ENCODE data around the gene TMEM82. TPM values are rescaled to one million over a fixed set of nuclear protein-coding genes. Genes with fewer than 3 reads are reported as not detected.

The TMEM82 gene
- total RNA-seq, 4 donors from 2014 or later: 1.8 to 30.3 (median 19.2) TPM

GRCh38 chr1:15764269-15764764, 22.0 kb downstream of the TMEM82 start:
- H3K36me3 ChIP-seq: peaks cover 0 to 15% (median 5%) of the 10 kb centered on the region in 4 donors
- intact Hi-C loops (cut with DNase I; ENCODE audit: low total_unique reads): no loop called here
- no peak overlapping the region for H3K4me3 ChIP-seq
- TF ChIP-seq, protein P1, sequence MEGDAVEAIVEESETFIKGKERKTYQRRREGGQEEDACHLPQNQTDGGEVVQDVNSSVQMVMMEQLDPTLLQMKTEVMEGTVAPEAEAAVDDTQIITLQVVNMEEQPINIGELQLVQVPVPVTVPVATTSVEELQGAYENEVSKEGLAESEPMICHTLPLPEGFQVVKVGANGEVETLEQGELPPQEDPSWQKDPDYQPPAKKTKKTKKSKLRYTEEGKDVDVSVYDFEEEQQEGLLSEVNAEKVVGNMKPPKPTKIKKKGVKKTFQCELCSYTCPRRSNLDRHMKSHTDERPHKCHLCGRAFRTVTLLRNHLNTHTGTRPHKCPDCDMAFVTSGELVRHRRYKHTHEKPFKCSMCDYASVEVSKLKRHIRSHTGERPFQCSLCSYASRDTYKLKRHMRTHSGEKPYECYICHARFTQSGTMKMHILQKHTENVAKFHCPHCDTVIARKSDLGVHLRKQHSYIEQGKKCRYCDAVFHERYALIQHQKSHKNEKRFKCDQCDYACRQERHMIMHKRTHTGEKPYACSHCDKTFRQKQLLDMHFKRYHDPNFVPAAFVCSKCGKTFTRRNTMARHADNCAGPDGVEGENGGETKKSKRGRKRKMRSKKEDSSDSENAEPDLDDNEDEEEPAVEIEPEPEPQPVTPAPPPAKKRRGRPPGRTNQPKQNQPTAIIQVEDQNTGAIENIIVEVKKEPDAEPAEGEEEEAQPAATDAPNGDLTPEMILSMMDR (IDR thresholded peaks at IDR 0.05): no peak
- TF ChIP-seq POLR2AphosphoS5 (IDR thresholded peaks at IDR 0.05): peak; percentile 24 to 81 (median 68)
- peaks cover 4% of the 10 kb centered on the region for H3K27me3 ChIP-seq
- peak overlapping the region; percentile 80 to 83 (median 82) for H3K27ac ChIP-seq
- H3K9me3 ChIP-seq: no peaks in the 10 kb centered on the region
- DNase-seq: peak; percentile 88
- WGBS, 2 donors (ENCODE audit: low coverage in 1 of 2): 43 to 60% methylated on average over 3 to 7 of the region's 10 CpGs
- in situ Hi-C loops (cut with MboI; ENCODE audit: low pct_ligation_motif_present in 1 of 4, low pct_unique_long_range_greater_than_20kb in 1 of 4, low sequenced_read_pairs in 3 of 4): no loop called here
- H3K4me1 ChIP-seq: peaks cover 13 to 57% (median 32%) of the 10 kb centered on the region in 4 donors

GRCh38 chr1:15764890-15765289, 22.6 kb downstream of the TMEM82 start:
- TF ChIP-seq POLR2AphosphoS5 (IDR thresholded peaks at IDR 0.05): no peak
- TF ChIP-seq, protein P1 (IDR thresholded peaks at IDR 0.05): no peak
- TF ChIP-seq POLR2A (IDR thresholded peaks at IDR 0.05): no peak
- TF ChIP-seq EP300 (IDR thresholded peaks at IDR 0.05; ENCODE audit: low read depth): no peak
- in situ Hi-C loops (cut with MboI; ENCODE audit: low pct_ligation_motif_present in 1 of 4, low pct_unique_long_range_greater_than_20kb in 1 of 4, low sequenced_read_pairs in 3 of 4): no loop called here
- intact Hi-C loops (cut with DNase I; ENCODE audit: low total_unique reads): no loop called here
- Histone ChIP-seq H3K27me3 (no peaks in the 10 kb centered on the region), H3K36me3 (peaks cover 0 to 17% (median 7%) of the 10 kb centered on the region in 4 donors), H3K4me3 (no peak overlapping the region), H3K27ac (peak overlapping the region; percentile 80 to 83 (median 82)), H3K9me3 (no peaks in the 10 kb centered on the region), H3K4me1 (peaks cover 13 to 51% (median 27%) of the 10 kb centered on the region in 4 donors)
- no peak for DNase-seq
- WGBS, 2 donors (ENCODE audit: low coverage in 1 of 2): 67 to 71% methylated on average over 1 to 15 of the region's 15 CpGs

GRCh38 chr1:15765495-15766194, 23.3 kb downstream of the TMEM82 start:
- Histone ChIP-seq H3K27me3 (no peaks in the 10 kb centered on the region), H3K27ac (peak overlapping the region in 3 of 4 donors; percentile 80 to 83 (median 83)), H3K36me3 (peaks cover 0 to 23% (median 8%) of the 10 kb centered on the region in 4 donors), H3K9me3 (no peaks in the 10 kb centered on the region), H3K4me1 (peaks cover 13 to 44% (median 24%) of the 10 kb centered on the region in 4 donors), H3K4me3 (no peak overlapping the region)
- in situ Hi-C loops (cut with MboI; ENCODE audit: low pct_ligation_motif_present in 1 of 4, low pct_unique_long_range_greater_than_20kb in 1 of 4, low sequenced_read_pairs in 3 of 4): no loop called here
- no peak for DNase-seq
- TF ChIP-seq POLR2AphosphoS5 (IDR thresholded peaks at IDR 0.05) (no peak), EP300 (IDR thresholded peaks at IDR 0.05; ENCODE audit: low read depth) (no peak), POLR2A (IDR thresholded peaks at IDR 0.05) (no peak)
- TF ChIP-seq, protein P1 (IDR thresholded peaks at IDR 0.05): no peak
- intact Hi-C loops (cut with DNase I; ENCODE audit: low total_unique reads): no loop called here
- WGBS, 2 donors (ENCODE audit: low coverage in 1 of 2): 80% methylated on average over 20 of the region's 20 CpGs; no CpG with 5 or more reads in 1 of the 2 donors

DNA sequence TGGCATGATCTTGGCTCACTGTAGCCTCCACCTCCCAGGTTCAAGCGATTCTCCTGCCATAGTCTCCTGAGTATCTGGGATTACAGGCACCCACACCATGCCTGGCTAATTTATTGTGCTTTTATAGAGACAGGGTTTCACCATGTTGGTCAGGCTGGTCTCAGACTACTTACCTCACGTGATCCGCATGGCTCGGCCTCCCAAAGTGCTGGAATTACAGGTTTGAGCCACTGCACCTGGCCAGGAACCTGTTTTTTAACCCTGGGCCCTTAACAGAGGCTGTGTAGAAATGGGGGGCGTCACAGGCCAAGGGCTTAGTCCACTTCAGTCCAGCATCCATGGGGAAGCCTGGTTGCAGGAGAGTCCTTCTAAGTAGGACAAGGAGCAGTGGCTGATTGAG, 25.6 kb downstream of the TMEM82 start:
- Histone ChIP-seq H3K4me3 (no peak overlapping the region), H3K9me3 (no peaks in the 10 kb centered on the region), H3K36me3 (peaks cover 0 to 32% (median 16%) of the 10 kb centered on the region in 4 donors), H3K27me3 (no peaks in the 10 kb centered on the region), H3K27ac (no peak overlapping the region), H3K4me1 (peaks cover 10 to 26% (median 19%) of the 10 kb centered on the region in 4 donors)
- intact Hi-C loops (cut with DNase I; ENCODE audit: low total_unique reads): no loop called here
- WGBS, 2 donors (ENCODE audit: low coverage in 1 of 2): 89% methylated on average over 5 of the region's 5 CpGs; no CpG with 5 or more reads in 1 of the 2 donors
- TF ChIP-seq, protein P1 (IDR thresholded peaks at IDR 0.05): no peak
- no peak for TF ChIP-seq EP300 (IDR thresholded peaks at IDR 0.05; ENCODE audit: low read depth)
- TF ChIP-seq POLR2AphosphoS5 (IDR thresholded peaks at IDR 0.05): no peak
- no peak for TF ChIP-seq POLR2A (IDR thresholded peaks at IDR 0.05)
- no peak for DNase-seq
- in situ Hi-C loops (cut with MboI; ENCODE audit: low pct_ligation_motif_present in 1 of 4, low pct_unique_long_range_greater_than_20kb in 1 of 4, low sequenced_read_pairs in 3 of 4): no loop called here

Data from transverse colon (tissue), 4 donors.